Brain microvascular endothelial cell (primary cell): ENCODE results near the gene LRP11.

Source experiments
- DNase-seq: peaks from one replicate; pipeline ENCODE4 v3.0.0-alpha.2; 2020
- H3K27ac ChIP-seq: fragments of 250-450 bp; sonication (Bioruptor Pico); 2 replicates; pipeline ENCODE4 v1.5.1; 2020; ENCODE audit warnings: mild to moderate bottlenecking, moderate library complexity
- H3K27me3 ChIP-seq: fragments of 250-450 bp; sonication (Bioruptor Pico); replicated peaks from 2 replicates; pipeline ENCODE4 v1.5.1; 2020; ENCODE audit warnings: mild to moderate bottlenecking
- H3K36me3 ChIP-seq: fragments of 250-450 bp; sonication (Bioruptor Pico); replicated peaks from 2 replicates; pipeline ENCODE4 v1.5.1; 2020; ENCODE audit warnings: mild to moderate bottlenecking
- H3K4me3 ChIP-seq: 2 replicates; pipeline ENCODE4 v1.5.1; 2011; ENCODE audit warnings: low read depth, mild to moderate bottlenecking, control low read depth, low read length, moderate library complexity
- CTCF ChIP-seq: IDR thresholded peaks from 2 replicates; pipeline ENCODE4 v1.5.1; 2011; ENCODE audit warnings: low read depth, mild to moderate bottlenecking, moderate library complexity, low read length, control low read depth, inconsistent platforms; ENCODE audit errors: missing control alignments
- in situ Hi-C: cut with HindIII; loops from 2 replicates; pipeline ENCODE4 v1.10.0; 2017; ENCODE audit warnings: low sequenced_read_pairs, low pct_ligation_motif_present

The LRP11 gene

GRCh38 chr6:149881860-149882259 lies 17.7 kb upstream of the LRP11 start:
- in situ Hi-C loops: no loop called here
- no peak for DNase-seq
- Histone ChIP-seq H3K27ac (no peak overlapping the region), H3K36me3 (no peaks in the 10 kb centered on the region), H3K27me3 (no peaks in the 10 kb centered on the region), H3K4me3 (no peak overlapping the region)
- TF ChIP-seq CTCF: no peak

GRCh38 chr6:149881066-149881766 lies 17.1 kb upstream of the LRP11 start:
- TF ChIP-seq CTCF: no peak
- H3K27me3 ChIP-seq: no peaks in the 10 kb centered on the region
- in situ Hi-C loops: no loop called here
- H3K4me3 ChIP-seq: no peak overlapping the region
- no peak overlapping the region for H3K27ac ChIP-seq
- H3K36me3 ChIP-seq: no peaks in the 10 kb centered on the region
- no peak for DNase-seq

- Histone ChIP-seq H3K27me3 (no peaks in the 10 kb centered on the region), H3K4me3 (no peak overlapping the region), H3K36me3 (no peaks in the 10 kb centered on the region), H3K27ac (no peak overlapping the region)
- TF ChIP-seq CTCF: no peak
- in situ Hi-C loops: no loop called here
- DNase-seq: no peak
Measured at GRCh38 chr6:149877659-149878058, 13.5 kb upstream of the LRP11 start.

GRCh38 chr6:149876241-149876933 lies 12.2 kb upstream of the LRP11 start:
- in situ Hi-C loops: no loop called here
- H3K4me3 ChIP-seq: no peak overlapping the region
- no peaks in the 10 kb centered on the region for H3K27me3 ChIP-seq
- H3K36me3 ChIP-seq: no peaks in the 10 kb centered on the region
- DNase-seq: no peak
- TF ChIP-seq CTCF: no peak
- no peak overlapping the region for H3K27ac ChIP-seq

- no peaks in the 10 kb centered on the region for H3K27me3 ChIP-seq
- TF ChIP-seq CTCF: no peak
- H3K36me3 ChIP-seq: no peaks in the 10 kb centered on the region
- DNase-seq: no peak
- H3K4me3 ChIP-seq: no peak overlapping the region
- no peak overlapping the region for H3K27ac ChIP-seq
- in situ Hi-C loops: no loop called here
Measured at GRCh38 chr6:149872233-149872632, 8.1 kb upstream of the LRP11 start.
